GM12878 (cell line): ENCODE results near the gene CLDN19. TPM values are rescaled to one million over a fixed set of nuclear protein-coding genes. Genes with fewer than 3 reads are reported as not detected.
A peak's percentile ranks its signal among the peaks of the same experiment; 100 is the strongest.

Experiments used
- ATAC-seq: fragments of 200-7000 bp; cut with Tn5 transposase; 3 replicates; pipeline ENCODE4 v1.9.1; 2020; ENCODE audit warnings: mild to moderate bottlenecking, moderate library complexity
- BruUV-seq: library from RNA; stranded (reverse); fragments of 400-500 nt; replicated peaks from 2 replicates; lab custom pipeline; 2021; lab: Mats Ljungman, UMichigan
- CTCF ChIA-PET: fragments of 300-600 bp; sonication (Branson Sonifier 250); formaldehyde crosslinking; extraction: SDS; loops from one replicate; lab custom pipeline; 2021; ENCODE audit warnings: inconsistent platforms; lab: Yijun Ruan, JAX
- POLR2A ChIA-PET: fragments of 350-600 bp; formaldehyde crosslinking; extraction: SDS; loops from one replicate; lab custom pipeline; 2021; ENCODE audit warnings: inconsistent platforms; lab: Charles Lee
- RAD21 ChIA-PET: fragments of 300-600 bp; sonication (Branson Sonifier 250); formaldehyde crosslinking; loops from one replicate; lab custom pipeline; 2023; ENCODE audit warnings: antibody characterized with exemption; ENCODE audit not compliant: unreplicated experiment; lab: Charles Lee
- SMC1A ChIA-PET: fragments of 300-600 bp; sonication (Branson Sonifier 250); formaldehyde crosslinking; loops from one replicate; lab custom pipeline; 2023; ENCODE audit not compliant: unreplicated experiment, uncharacterized antibody; lab: Charles Lee
- DNase-seq: peaks from one replicate; pipeline ENCODE4 v3.0.0-alpha.2; 2011; ENCODE audit warnings: low read depth, low spot score
- FAIRE-seq: peaks from 3 replicates; lab custom pipeline; 2011; peaks lifted over from hg19 to GRCh38; lab: Jason Lieb, UNC
- H2AFZ ChIP-seq: 2 replicates; pipeline ENCODE4 v1.6.0; 2011; ENCODE audit warnings: low read depth, low read length, control low read depth; ENCODE audit not compliant: control insufficient read depth
- H3K27ac ChIP-seq: 2 replicates; pipeline ENCODE4 v1.5.1; 2011; ENCODE audit warnings: control low read depth; ENCODE audit not compliant: control insufficient read depth, insufficient read depth
- H3K27me3 ChIP-seq, 2 experiments: replicated peaks in 1 of 2; 2 replicates each; pipeline versions ENCODE4 v1.6.0 to v1.6.1; 2011; ENCODE audit warnings: low read length in 1 of 2; ENCODE audit not compliant: control insufficient read depth in 2 of 2, insufficient read depth in 2 of 2
- H3K36me3 ChIP-seq, 2 experiments: 2 replicates each; pipeline ENCODE4 v1.5.1; 2011; ENCODE audit warnings: low read length in 1 of 2; ENCODE audit not compliant: control insufficient read depth in 2 of 2, insufficient read depth in 2 of 2
- H3K4me1 ChIP-seq: 2 replicates; pipeline ENCODE4 v1.6.1; 2011; ENCODE audit warnings: mild to moderate bottlenecking, low read length, moderate library complexity, mixed read lengths; ENCODE audit not compliant: control insufficient read depth, insufficient read depth
- H3K4me2 ChIP-seq: 2 replicates; pipeline ENCODE4 v1.6.0; 2011; ENCODE audit warnings: control low read depth; ENCODE audit not compliant: control insufficient read depth, insufficient read depth
- H3K4me3 ChIP-seq: fragments of 200-600 bp; sonication (generic); 2 replicates; pipeline ENCODE4 v1.5.1; 2016
- H3K79me2 ChIP-seq: 2 replicates; pipeline ENCODE4 v1.6.0; 2011; ENCODE audit warnings: low read length; ENCODE audit not compliant: control insufficient read depth, insufficient read depth
- H3K9ac ChIP-seq: 2 replicates; pipeline ENCODE4 v1.8.0; 2011; ENCODE audit warnings: low read length, control low read depth, mixed read lengths; ENCODE audit not compliant: control insufficient read depth, insufficient read depth
- H3K9me3 ChIP-seq: replicated peaks from 3 replicates; pipeline ENCODE4 v1.5.1; 2011; ENCODE audit warnings: mild to moderate bottlenecking, low read length; ENCODE audit not compliant: control insufficient read depth, insufficient read depth
- H4K20me1 ChIP-seq: 2 replicates; pipeline ENCODE4 v1.6.0; 2011; ENCODE audit not compliant: control insufficient read depth, insufficient read depth
- ATF7 ChIP-seq: fragments of 450-650 bp; IDR thresholded peaks from 2 replicates; pipeline ENCODE4 v1.6.1; 2016; ENCODE audit warnings: low read depth, mild to moderate bottlenecking
- BCLAF1 ChIP-seq: fragments of 450-650 bp; IDR thresholded peaks from 2 replicates; pipeline ENCODE4 v1.6.1; 2017; ENCODE audit warnings: antibody characterized with exemption, mild to moderate bottlenecking, moderate library complexity
- CEBPB ChIP-seq, 2 experiments: fragments of 150-350 bp in 1 of 2; IDR thresholded peaks; 2 replicates each; pipeline ENCODE4 v1.6.1; 2012 to 2014; ENCODE audit warnings: low read depth in 2 of 2, low read length in 2 of 2, borderline replicate concordance in 1 of 2, inconsistent platforms in 1 of 2
- CHD1 ChIP-seq: IDR thresholded peaks from 2 replicates; pipeline ENCODE4 v1.6.1; 2012; ENCODE audit warnings: low read depth, low read length, improper control_type of control experiment
- CHD2 ChIP-seq: IDR thresholded peaks from 2 replicates; pipeline ENCODE4 v1.6.1; 2011; ENCODE audit warnings: low read depth, low read length, improper control_type of control experiment, borderline replicate concordance
- HDGF ChIP-seq: fragments of 450-650 bp; IDR thresholded peaks from 2 replicates; pipeline ENCODE4 v1.6.1; 2016; ENCODE audit warnings: antibody characterized with exemption
- IKZF1 ChIP-seq: fragments of 450-650 bp; conservative IDR thresholded peaks from 2 replicates; pipeline ENCODE4 v1.6.1; 2017; ENCODE audit warnings: antibody characterized with exemption, mild to moderate bottlenecking
- MEF2B ChIP-seq: fragments of 450-650 bp; IDR thresholded peaks from 2 replicates; pipeline ENCODE4 v1.6.1; 2018; ENCODE audit warnings: mild to moderate bottlenecking, moderate library complexity; ENCODE audit not compliant: partially characterized antibody, poor library complexity, severe bottlenecking
- NFYB ChIP-seq: IDR thresholded peaks from 2 replicates; pipeline ENCODE4 v1.6.1; 2011; ENCODE audit warnings: low read depth, mild to moderate bottlenecking, low read length, improper control_type of control experiment, moderate library complexity; ENCODE audit not compliant: insufficient read depth
- POLR2AphosphoS5 ChIP-seq: IDR thresholded peaks from 2 replicates; pipeline ENCODE4 v1.6.1; 2011; ENCODE audit warnings: mild to moderate bottlenecking, low read length, inconsistent platforms
- RELB ChIP-seq: fragments of 450-650 bp; IDR thresholded peaks from 2 replicates; pipeline ENCODE4 v1.6.1; 2017; ENCODE audit warnings: low read depth, mild to moderate bottlenecking, moderate library complexity
- TAF1 ChIP-seq: IDR thresholded peaks from 2 replicates; pipeline ENCODE4 v1.6.1; 2011; ENCODE audit warnings: mild to moderate bottlenecking, low read depth, low read length, borderline replicate concordance
- WRNIP1 ChIP-seq: IDR thresholded peaks from 2 replicates; pipeline ENCODE4 v1.6.1; 2011; ENCODE audit warnings: low read depth, low read length, improper control_type of control experiment, borderline replicate concordance
- ZZZ3 ChIP-seq: IDR thresholded peaks from 2 replicates; pipeline ENCODE4 v1.6.1; 2011; ENCODE audit warnings: low read depth; ENCODE audit not compliant: control insufficient read depth, insufficient read length
- WGBS: methylation state at CpG from one replicate; pipeline ENCODE4 v1.1.6; 2016; ENCODE audit warnings: low lambda C conversion rate; ENCODE audit not compliant: insufficient replicate concordance, insufficient coverage; ENCODE audit errors: missing lambda C conversion rate; 5-methylcytosine and 5-hydroxymethylcytosine counted together
- in situ Hi-C: fragments of 300-500 bp; cut with MboI; formaldehyde crosslinking; loops from 9 replicates; pipeline ENCODE4 v1.14.3; 2018; ENCODE audit warnings: mixed read lengths
- intact Hi-C: fragments of 100-400 bp; cut with micrococcal nuclease; formaldehyde crosslinking; loops from one replicate; pipeline ENCODE4 v1.14.2; 2022; ENCODE audit not compliant: unreplicated experiment
- polyA plus RNA-seq, 11 experiments: library from polyadenylated mRNA; depleted of rRNA in 4 of 11; unstranded in 6 of 11; stranded (reverse) in 5 of 11; fragments of >200 nt; fragmentation: Nextera tagmentation in 4 of 11; fragmentation: Illumina TruSeq in 1 of 11; extraction: Ambion mirVana in 4 of 11; extraction: Trizol in 1 of 11; gene quantifications; 1 replicate in 1 of 11; 2 replicates in 10 of 11; pipeline versions ENCODE4 v1.2.1 to v1.2.3, GENCODE V29; 2011 to 2016; ENCODE audit warnings: inconsistent platforms in 2 of 11, missing spikeins in 2 of 11, low read depth in 1 of 11
- total RNA-seq, 4 experiments: library from RNA; depleted of rRNA in 3 of 4; stranded (reverse); fragments of >200 nt in 3 of 4; fragmentation: Illumina TruSeq in 1 of 4; extraction: Trizol in 1 of 4; gene quantifications; 2 replicates each; pipeline versions ENCODE4 v1.2.1 to v1.2.3, GENCODE V29; 2013 to 2021

The CLDN19 gene
- total and polyA plus RNA-seq, 10 of the 15 experiments (the other 5 are each of a cell fraction or from before 2014, with no cell fraction given) = not detected

- peak overlapping the region; percentile 78 for H3K4me3 ChIP-seq
- H3K9me3 ChIP-seq = no peaks in the 10 kb centered on the region; the same call in 2 of the 3 replicates
- FAIRE-seq = no peak
- intact Hi-C loops = no loop called here
- no peak for DNase-seq
- H3K4me2 ChIP-seq = peak overlapping the region; percentile 98
- H3K4me1 ChIP-seq = peaks cover 18% of the 10 kb centered on the region
- no peak for ATAC-seq
- CTCF ChIA-PET = interaction anchor here (0.7 to 0.9 kb wide), 2 partner anchors 16 to 62 kb away, joined by 3 read pairs; no protein-coding TSS in a partner anchor
- H2AFZ ChIP-seq = no peak overlapping the region
- in situ Hi-C loops = no loop called here
- 62% methylated on average over 4 of the region's 4 CpGs for WGBS
- RAD21 ChIA-PET = interaction anchor here (1.1 kb wide), 1 partner anchor 108 kb away, joined by 3 read pairs; no protein-coding TSS in a partner anchor
- TF ChIP-seq CEBPB (IDR thresholded peaks at IDR 0.05; ENCODE audit: borderline replicate concordance in 1 of 2, low read depth in 2 of 2, low read length in 2 of 2) = no peak
- TF ChIP-seq POLR2AphosphoS5 = no peak
- TF ChIP-seq RELB = no peak
- no peak for TF ChIP-seq TAF1
- TF ChIP-seq IKZF1 = no peak
- TF ChIP-seq NFYB = no peak
- no peak for TF ChIP-seq CHD1
- TF ChIP-seq ATF7 = no peak
- no peak for TF ChIP-seq ZZZ3
- TF ChIP-seq MEF2B = no peak
- TF ChIP-seq CHD2 = no peak
- no peak for TF ChIP-seq WRNIP1
- TF ChIP-seq BCLAF1 = no peak
- no peak for TF ChIP-seq HDGF
- H4K20me1 ChIP-seq = peaks cover 8% of the 10 kb centered on the region
- POLR2A ChIA-PET = interaction anchor here (0.8 to 5.1 kb wide), 2 partner anchors 29 to 81 kb away, joined by 4 to 24 read pairs; partner anchors contain the start of genes C1orf50, P3H1 and PPIH
- SMC1A ChIA-PET = interaction anchor here (1.3 to 1.4 kb wide), 2 partner anchors 79 to 81 kb away, joined by 3 read pairs; partner anchors contain the start of genes C1orf50 and P3H1
- no peak overlapping the region for H3K27ac ChIP-seq
- H3K9ac ChIP-seq = no peak overlapping the region
- no peaks in the 10 kb centered on the region for H3K27me3 ChIP-seq
- H3K79me2 ChIP-seq = peaks cover 95% of the 10 kb centered on the region
- peaks cover 0 to 21% of the 10 kb centered on the region in 2 experiments; a peak in 3 of 4 replicates for H3K36me3 ChIP-seq
- BruUV-seq = no TSS peak
Measured at GRCh38 chr1:42686418-42686817, 53.6 kb downstream of the CLDN19 start.
